OCI-LY7 (cell line): Measurements from ENCODE around the gene SYNGR3.

ENCODE experiments used
- EZH2phosphoT487 ChIP-seq: fragments of 200-600 bp; sonication (generic); IDR thresholded peaks from 2 replicates; pipeline ENCODE4 v1.6.1; 2018; ENCODE audit warnings: low read depth, borderline replicate concordance, mild to moderate bottlenecking, mixed run types, antibody characterized with exemption, low read length, moderate library complexity, mixed read lengths
- TF ChIP-seq, protein P1 (sequence below): fragments of 200-600 bp; sonication (generic); conservative IDR thresholded peaks from 2 replicates; pipeline ENCODE4 v1.5.1; 2014; ENCODE audit warnings: mild to moderate bottlenecking, antibody characterized with exemption, low read length, moderate library complexity, mixed read lengths

DNA sequence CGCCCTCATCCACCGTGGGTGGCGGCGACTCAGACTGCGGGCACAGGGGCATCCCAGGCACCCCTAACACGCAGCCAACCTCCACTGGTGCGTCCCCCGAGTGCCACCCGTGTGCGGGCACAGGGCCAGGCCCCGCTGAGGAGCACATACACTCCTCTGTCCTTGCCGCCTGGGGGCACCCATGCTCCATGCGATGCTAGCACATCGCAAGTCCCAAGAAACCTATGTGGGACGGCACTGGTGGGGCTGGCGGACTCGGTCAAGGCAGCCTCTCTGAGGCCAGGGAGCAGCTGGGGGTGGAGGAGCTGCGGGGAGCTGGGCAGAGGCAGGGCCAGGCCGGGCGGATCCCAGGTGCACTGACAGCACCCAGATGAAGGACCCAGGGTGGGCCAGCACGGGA, 15.9 kb downstream of the SYNGR3 start:
- TF ChIP-seq, protein P1, sequence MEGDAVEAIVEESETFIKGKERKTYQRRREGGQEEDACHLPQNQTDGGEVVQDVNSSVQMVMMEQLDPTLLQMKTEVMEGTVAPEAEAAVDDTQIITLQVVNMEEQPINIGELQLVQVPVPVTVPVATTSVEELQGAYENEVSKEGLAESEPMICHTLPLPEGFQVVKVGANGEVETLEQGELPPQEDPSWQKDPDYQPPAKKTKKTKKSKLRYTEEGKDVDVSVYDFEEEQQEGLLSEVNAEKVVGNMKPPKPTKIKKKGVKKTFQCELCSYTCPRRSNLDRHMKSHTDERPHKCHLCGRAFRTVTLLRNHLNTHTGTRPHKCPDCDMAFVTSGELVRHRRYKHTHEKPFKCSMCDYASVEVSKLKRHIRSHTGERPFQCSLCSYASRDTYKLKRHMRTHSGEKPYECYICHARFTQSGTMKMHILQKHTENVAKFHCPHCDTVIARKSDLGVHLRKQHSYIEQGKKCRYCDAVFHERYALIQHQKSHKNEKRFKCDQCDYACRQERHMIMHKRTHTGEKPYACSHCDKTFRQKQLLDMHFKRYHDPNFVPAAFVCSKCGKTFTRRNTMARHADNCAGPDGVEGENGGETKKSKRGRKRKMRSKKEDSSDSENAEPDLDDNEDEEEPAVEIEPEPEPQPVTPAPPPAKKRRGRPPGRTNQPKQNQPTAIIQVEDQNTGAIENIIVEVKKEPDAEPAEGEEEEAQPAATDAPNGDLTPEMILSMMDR, result no peak
- TF ChIP-seq EZH2phosphoT487, result no peak
